GM12878 (cell line): ENCODE results near the gene FILIP1L. TPM values are rescaled to one million over a fixed set of nuclear protein-coding genes. Genes with fewer than 3 reads are reported as not detected.
A peak's percentile ranks its signal among the peaks of the same experiment; 100 is the strongest.

Experiments used
- ATAC-seq: fragments of 200-7000 bp; cut with Tn5 transposase; 3 replicates; pipeline ENCODE4 v1.9.1; 2020; ENCODE audit warnings: mild to moderate bottlenecking, moderate library complexity
- BruUV-seq: library from RNA; stranded (reverse); fragments of 400-500 nt; replicated peaks from 2 replicates; lab custom pipeline; 2021; lab: Mats Ljungman, UMichigan
- CTCF ChIA-PET: fragments of 300-600 bp; sonication (Branson Sonifier 250); formaldehyde crosslinking; extraction: SDS; loops from one replicate; lab custom pipeline; 2021; ENCODE audit warnings: inconsistent platforms; lab: Yijun Ruan, JAX
- POLR2A ChIA-PET: fragments of 350-600 bp; formaldehyde crosslinking; extraction: SDS; loops from one replicate; lab custom pipeline; 2021; ENCODE audit warnings: inconsistent platforms; lab: Charles Lee
- RAD21 ChIA-PET: fragments of 300-600 bp; sonication (Branson Sonifier 250); formaldehyde crosslinking; loops from one replicate; lab custom pipeline; 2023; ENCODE audit warnings: antibody characterized with exemption; ENCODE audit not compliant: unreplicated experiment; lab: Charles Lee
- SMC1A ChIA-PET: fragments of 300-600 bp; sonication (Branson Sonifier 250); formaldehyde crosslinking; loops from one replicate; lab custom pipeline; 2023; ENCODE audit not compliant: unreplicated experiment, uncharacterized antibody; lab: Charles Lee
- DNase-seq: peaks from one replicate; pipeline ENCODE4 v3.0.0-alpha.2; 2011; ENCODE audit warnings: low read depth, low spot score
- FAIRE-seq: peaks from 3 replicates; lab custom pipeline; 2011; peaks lifted over from hg19 to GRCh38; lab: Jason Lieb, UNC
- H2AFZ ChIP-seq: 2 replicates; pipeline ENCODE4 v1.6.0; 2011; ENCODE audit warnings: low read depth, low read length, control low read depth; ENCODE audit not compliant: control insufficient read depth
- H3K27ac ChIP-seq: 2 replicates; pipeline ENCODE4 v1.5.1; 2011; ENCODE audit warnings: control low read depth; ENCODE audit not compliant: control insufficient read depth, insufficient read depth
- H3K27me3 ChIP-seq, 2 experiments: replicated peaks in 1 of 2; 2 replicates each; pipeline versions ENCODE4 v1.6.0 to v1.6.1; 2011; ENCODE audit warnings: low read length in 1 of 2; ENCODE audit not compliant: control insufficient read depth in 2 of 2, insufficient read depth in 2 of 2
- H3K36me3 ChIP-seq, 2 experiments: 2 replicates each; pipeline ENCODE4 v1.5.1; 2011; ENCODE audit warnings: low read length in 1 of 2; ENCODE audit not compliant: control insufficient read depth in 2 of 2, insufficient read depth in 2 of 2
- H3K4me1 ChIP-seq: 2 replicates; pipeline ENCODE4 v1.6.1; 2011; ENCODE audit warnings: mild to moderate bottlenecking, low read length, moderate library complexity, mixed read lengths; ENCODE audit not compliant: control insufficient read depth, insufficient read depth
- H3K4me2 ChIP-seq: 2 replicates; pipeline ENCODE4 v1.6.0; 2011; ENCODE audit warnings: control low read depth; ENCODE audit not compliant: control insufficient read depth, insufficient read depth
- H3K4me3 ChIP-seq: fragments of 200-600 bp; sonication (generic); 2 replicates; pipeline ENCODE4 v1.5.1; 2016
- H3K79me2 ChIP-seq: 2 replicates; pipeline ENCODE4 v1.6.0; 2011; ENCODE audit warnings: low read length; ENCODE audit not compliant: control insufficient read depth, insufficient read depth
- H3K9ac ChIP-seq: 2 replicates; pipeline ENCODE4 v1.8.0; 2011; ENCODE audit warnings: low read length, control low read depth, mixed read lengths; ENCODE audit not compliant: control insufficient read depth, insufficient read depth
- H3K9me3 ChIP-seq: replicated peaks from 3 replicates; pipeline ENCODE4 v1.5.1; 2011; ENCODE audit warnings: mild to moderate bottlenecking, low read length; ENCODE audit not compliant: control insufficient read depth, insufficient read depth
- H4K20me1 ChIP-seq: 2 replicates; pipeline ENCODE4 v1.6.0; 2011; ENCODE audit not compliant: control insufficient read depth, insufficient read depth
- BRCA1 ChIP-seq: IDR thresholded peaks from 2 replicates; pipeline ENCODE4 v1.6.1; 2011; ENCODE audit warnings: low read depth, low read length, improper control_type of control experiment
- NRF1 ChIP-seq: conservative IDR thresholded peaks from 2 replicates; pipeline ENCODE4 v1.6.1; 2011; ENCODE audit warnings: mild to moderate bottlenecking, low read depth, low read length, improper control_type of control experiment
- ZSCAN29 ChIP-seq: fragments of 450-650 bp; IDR thresholded peaks from 2 replicates; pipeline ENCODE4 v1.6.1; 2017; ENCODE audit warnings: mild to moderate bottlenecking, moderate library complexity
- WGBS: methylation state at CpG from one replicate; pipeline ENCODE4 v1.1.6; 2016; ENCODE audit warnings: low lambda C conversion rate; ENCODE audit not compliant: insufficient replicate concordance, insufficient coverage; ENCODE audit errors: missing lambda C conversion rate; 5-methylcytosine and 5-hydroxymethylcytosine counted together
- in situ Hi-C: fragments of 300-500 bp; cut with MboI; formaldehyde crosslinking; loops from 9 replicates; pipeline ENCODE4 v1.14.3; 2018; ENCODE audit warnings: mixed read lengths
- intact Hi-C: fragments of 100-400 bp; cut with micrococcal nuclease; formaldehyde crosslinking; loops from one replicate; pipeline ENCODE4 v1.14.2; 2022; ENCODE audit not compliant: unreplicated experiment
- polyA plus RNA-seq, 11 experiments: library from polyadenylated mRNA; depleted of rRNA in 4 of 11; unstranded in 6 of 11; stranded (reverse) in 5 of 11; fragments of >200 nt; fragmentation: Nextera tagmentation in 4 of 11; fragmentation: Illumina TruSeq in 1 of 11; extraction: Ambion mirVana in 4 of 11; extraction: Trizol in 1 of 11; gene quantifications; 1 replicate in 1 of 11; 2 replicates in 10 of 11; pipeline versions ENCODE4 v1.2.1 to v1.2.3, GENCODE V29; 2011 to 2016; ENCODE audit warnings: inconsistent platforms in 2 of 11, missing spikeins in 2 of 11, low read depth in 1 of 11
- total RNA-seq, 4 experiments: library from RNA; depleted of rRNA in 3 of 4; stranded (reverse); fragments of >200 nt in 3 of 4; fragmentation: Illumina TruSeq in 1 of 4; extraction: Trizol in 1 of 4; gene quantifications; 2 replicates each; pipeline versions ENCODE4 v1.2.1 to v1.2.3, GENCODE V29; 2013 to 2021
- TF ChIP-seq, protein P1 (sequence below): fragments of 450-650 bp; IDR thresholded peaks from 2 replicates; pipeline ENCODE4 v1.6.1; 2016; ENCODE audit warnings: mild to moderate bottlenecking

The FILIP1L gene
- total and polyA plus RNA-seq, 10 of the 15 experiments (the other 5 are each of a cell fraction or from before 2014, with no cell fraction given): 0.24 to 6.1 (median 3.5) TPM

DNA sequence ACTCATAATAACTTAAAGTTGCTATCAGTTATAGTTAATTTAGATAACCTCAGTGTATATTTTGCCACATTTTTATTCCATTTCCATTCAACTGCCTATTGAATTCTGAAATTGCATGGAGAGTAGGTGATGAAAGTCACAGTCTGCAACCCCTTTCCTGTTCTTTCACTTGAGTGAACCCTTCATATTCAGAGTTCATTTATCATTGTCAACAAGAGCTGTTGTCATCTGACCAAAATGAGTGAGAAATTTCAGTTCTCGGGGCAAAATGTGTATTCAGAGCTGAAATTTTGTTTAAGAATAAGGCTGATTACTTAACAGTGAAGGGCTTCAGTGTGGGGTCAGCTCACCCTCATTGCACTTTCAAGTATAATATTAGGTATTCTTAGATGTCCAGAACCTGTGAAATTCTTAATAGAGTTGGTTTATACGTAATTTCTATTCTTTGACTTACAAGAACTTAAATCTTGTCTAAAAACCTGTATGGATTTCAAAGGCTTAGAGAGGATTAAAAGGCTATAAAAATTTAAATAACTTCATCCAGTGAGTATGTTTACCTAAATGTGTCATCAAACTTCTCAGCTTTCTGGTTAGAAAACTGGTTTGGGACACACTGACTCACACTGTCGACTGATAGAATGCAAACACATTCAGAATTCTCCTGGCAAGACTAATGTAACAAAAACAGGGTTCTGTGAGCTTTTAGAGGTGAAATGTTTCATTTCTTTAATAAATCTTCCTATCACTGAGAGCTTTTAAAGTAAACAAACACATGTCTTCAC is 204.4 kb downstream of the FILIP1L start:
- POLR2A ChIA-PET: no interaction called here
- RAD21 ChIA-PET: no interaction called here
- no peak for FAIRE-seq
- Histone ChIP-seq H3K4me3 (no peak overlapping the region), H3K27me3 (no peaks in the 10 kb centered on the region), H2AFZ (no peak overlapping the region), H3K36me3 (no peaks in the 10 kb centered on the region), H3K79me2 (no peaks in the 10 kb centered on the region; the same call in 1 of the 2 replicates), H3K4me1 (no peaks in the 10 kb centered on the region), H3K27ac (no peak overlapping the region), H4K20me1 (no peaks in the 10 kb centered on the region), H3K9ac (no peak overlapping the region), H3K4me2 (no peak overlapping the region), H3K9me3 (no peaks in the 10 kb centered on the region)
- CTCF ChIA-PET: interaction anchor here (1.1 kb wide), 1 partner anchor 67 kb away, joined by 3 read pairs; no protein-coding TSS in a partner anchor
- peak; percentile 35 for ATAC-seq
- DNase-seq: no peak
- no peak for TF ChIP-seq ZSCAN29
- TF ChIP-seq NRF1: no peak
- no peak for TF ChIP-seq BRCA1
- TF ChIP-seq, protein P1, sequence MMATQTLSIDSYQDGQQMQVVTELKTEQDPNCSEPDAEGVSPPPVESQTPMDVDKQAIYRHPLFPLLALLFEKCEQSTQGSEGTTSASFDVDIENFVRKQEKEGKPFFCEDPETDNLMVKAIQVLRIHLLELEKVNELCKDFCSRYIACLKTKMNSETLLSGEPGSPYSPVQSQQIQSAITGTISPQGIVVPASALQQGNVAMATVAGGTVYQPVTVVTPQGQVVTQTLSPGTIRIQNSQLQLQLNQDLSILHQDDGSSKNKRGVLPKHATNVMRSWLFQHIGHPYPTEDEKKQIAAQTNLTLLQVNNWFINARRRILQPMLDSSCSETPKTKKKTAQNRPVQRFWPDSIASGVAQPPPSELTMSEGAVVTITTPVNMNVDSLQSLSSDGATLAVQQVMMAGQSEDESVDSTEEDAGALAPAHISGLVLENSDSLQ: peak; percentile 67
- SMC1A ChIA-PET: interaction anchor here (1.5 kb wide), 1 partner anchor 10 kb away, joined by 4 read pairs; no protein-coding TSS in a partner anchor
- in situ Hi-C loops (loop anchor here (10.0 kb wide), 1 partner anchor 55 kb away; no protein-coding TSS in a partner anchor), intact Hi-C loops (loop anchor here (1.0 kb wide), 1 partner anchor 23 kb away; no protein-coding TSS in a partner anchor)
- no TSS peak for BruUV-seq
- WGBS: 68% methylated on average over 3 of the region's 3 CpGs
